KMS-11 (cell line): ENCODE results near the gene ITPR3.

ENCODE experiments used
- H2AFZ ChIP-seq: fragments of 200-600 bp; sonication (generic); 2 replicates; pipeline ENCODE4 v1.6.1; 2016; ENCODE audit warnings: antibody characterized with exemption, mixed run types, low read depth
- H3K27ac ChIP-seq: fragments of 200-600 bp; sonication (generic); 2 replicates; pipeline ENCODE4 v1.6.1; 2016; ENCODE audit warnings: mild to moderate bottlenecking, mixed run types
- H3K27me3 ChIP-seq: fragments of 200-600 bp; sonication (generic); 2 replicates; pipeline ENCODE4 v1.6.1; 2017; ENCODE audit warnings: mild to moderate bottlenecking, low read depth, mixed run types, moderate library complexity; ENCODE audit not compliant: insufficient read depth
- H3K36me3 ChIP-seq: fragments of 200-600 bp; sonication (generic); 2 replicates; pipeline ENCODE4 v1.6.1; 2017; ENCODE audit warnings: mild to moderate bottlenecking, mixed run types; ENCODE audit not compliant: insufficient read depth
- H3K4me1 ChIP-seq: fragments of 200-600 bp; sonication (generic); 2 replicates; pipeline ENCODE4 v1.6.1; 2016; ENCODE audit warnings: mild to moderate bottlenecking, low read depth, mixed run types; ENCODE audit not compliant: poor library complexity, severe bottlenecking
- H3K4me2 ChIP-seq: fragments of 200-600 bp; sonication (generic); 2 replicates; pipeline ENCODE4 v1.7.0; 2016; ENCODE audit warnings: mild to moderate bottlenecking, mixed run types
- H3K4me3 ChIP-seq: fragments of 200-600 bp; sonication (generic); IDR thresholded peaks from 2 replicates; pipeline ENCODE4 v1.6.1; 2017; ENCODE audit warnings: low read depth, low read length, mixed read lengths; ENCODE audit not compliant: insufficient read depth
- H3K79me2 ChIP-seq: fragments of 200-600 bp; sonication (generic); 2 replicates; pipeline ENCODE4 v1.6.1; 2016; ENCODE audit warnings: low read depth, mixed run types; ENCODE audit not compliant: insufficient read depth
- H3K9ac ChIP-seq: fragments of 200-600 bp; sonication (generic); 2 replicates; pipeline ENCODE4 v1.6.1; 2016; ENCODE audit warnings: mild to moderate bottlenecking, mixed run types
- H4K20me1 ChIP-seq: fragments of 200-600 bp; sonication (generic); 2 replicates; pipeline ENCODE4 v1.6.1; 2016; ENCODE audit warnings: mild to moderate bottlenecking, mixed run types; ENCODE audit not compliant: insufficient read depth
- CTCF ChIP-seq: fragments of 200-600 bp; sonication (generic); conservative IDR thresholded peaks from 2 replicates; pipeline ENCODE4 v1.6.1; 2017; ENCODE audit warnings: low read depth, mild to moderate bottlenecking, antibody characterized with exemption, low read length, moderate library complexity, mixed read lengths

ITPR3 gene

GRCh38 chr6:33577106-33577535 lies 44.0 kb upstream of the ITPR3 start:
- no peak overlapping the region for H3K27ac ChIP-seq
- peaks cover 24% of the 10 kb centered on the region for H3K4me1 ChIP-seq
- no peaks in the 10 kb centered on the region for H4K20me1 ChIP-seq
- no peaks in the 10 kb centered on the region; the same call in 1 of the 2 replicates for H3K36me3 ChIP-seq
- no peaks in the 10 kb centered on the region for H3K27me3 ChIP-seq
- no peak overlapping the region for H3K4me2 ChIP-seq
- H3K79me2 ChIP-seq: peaks cover 25% of the 10 kb centered on the region
- TF ChIP-seq CTCF: no peak
- H2AFZ ChIP-seq: no peak overlapping the region
- H3K9ac ChIP-seq: no peak overlapping the region
- no peak overlapping the region for H3K4me3 ChIP-seq

DNA sequence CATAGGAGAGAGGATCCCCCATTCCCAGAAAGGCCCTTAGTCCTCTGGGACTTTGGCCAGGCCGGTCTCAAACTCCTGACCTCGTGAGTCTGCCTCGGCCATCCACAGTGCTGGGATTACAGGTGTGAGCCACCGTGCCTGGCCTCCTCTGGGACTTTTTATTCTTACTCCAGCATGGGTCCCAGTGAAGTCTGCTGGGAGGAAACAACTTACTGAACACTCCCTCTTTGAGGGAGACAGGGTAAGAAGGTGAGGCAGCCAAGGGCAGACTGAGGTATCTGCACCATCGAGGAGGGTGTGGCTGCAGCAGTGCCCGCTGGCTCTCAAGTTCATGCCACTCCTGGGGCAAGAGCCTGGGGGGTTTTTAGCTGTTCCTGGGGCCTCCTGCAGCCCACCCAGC lies 43.4 kb upstream of the ITPR3 start:
- peaks cover 20% of the 10 kb centered on the region for H3K4me1 ChIP-seq
- H3K27me3 ChIP-seq: no peaks in the 10 kb centered on the region
- H2AFZ ChIP-seq: no peak overlapping the region
- no peak overlapping the region for H3K4me3 ChIP-seq
- 0 out of 2 replicates have a peak overlapping the region, but pooled peaks have one; percentile 36 for H3K4me2 ChIP-seq
- H4K20me1 ChIP-seq: no peaks in the 10 kb centered on the region
- peaks cover 25% of the 10 kb centered on the region for H3K79me2 ChIP-seq
- no peak overlapping the region for H3K9ac ChIP-seq
- no peak for TF ChIP-seq CTCF
- H3K27ac ChIP-seq: peak overlapping the region; percentile 44; the same call in 1 of the 2 replicates
- H3K36me3 ChIP-seq: no peaks in the 10 kb centered on the region; the same call in 1 of the 2 replicates

- Histone ChIP-seq H4K20me1 (no peaks in the 10 kb centered on the region), H3K9ac (no peak overlapping the region), H3K79me2 (peaks cover 25% of the 10 kb centered on the region), H3K27ac (peak overlapping the region; percentile 44; the same call in 1 of the 2 replicates), H2AFZ (no peak overlapping the region), H3K4me3 (no peak overlapping the region), H3K4me1 (peaks cover 20% of the 10 kb centered on the region), H3K36me3 (no peaks in the 10 kb centered on the region; the same call in 1 of the 2 replicates), H3K4me2 (0 out of 2 replicates have a peak overlapping the region, but pooled peaks have one; percentile 36), H3K27me3 (no peaks in the 10 kb centered on the region)
- no peak for TF ChIP-seq CTCF
These were observed 43.0 kb upstream of the ITPR3 start for GRCh38 chr6:33578164-33578563.

DNA sequence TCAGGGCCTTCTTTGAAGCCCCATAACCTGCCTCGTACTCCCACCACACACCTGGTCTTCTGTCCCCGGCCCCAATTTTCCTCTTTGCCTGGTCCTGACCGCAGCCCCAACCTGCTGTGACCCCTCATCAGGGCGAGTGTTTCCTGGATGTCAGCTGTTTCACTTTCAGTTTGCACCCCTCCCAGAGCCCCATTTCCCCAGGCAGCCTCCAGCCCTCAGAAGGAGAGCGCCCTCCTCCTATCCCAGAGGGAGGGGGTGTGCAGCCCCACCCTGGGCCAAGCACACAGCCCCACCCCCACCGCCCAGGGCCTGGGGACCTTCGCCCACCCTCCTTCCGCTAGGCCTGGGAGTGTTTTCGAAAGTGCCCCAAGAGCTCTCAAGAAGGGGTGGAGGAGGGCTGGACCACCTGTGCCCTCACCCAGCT lies 42.5 kb upstream of the ITPR3 start:
- H4K20me1 ChIP-seq: no peaks in the 10 kb centered on the region
- TF ChIP-seq CTCF: no peak
- H2AFZ ChIP-seq: no peak overlapping the region
- no peaks in the 10 kb centered on the region; the same call in 1 of the 2 replicates for H3K36me3 ChIP-seq
- H3K27ac ChIP-seq: peak overlapping the region; percentile 44; the same call in 1 of the 2 replicates
- H3K27me3 ChIP-seq: no peaks in the 10 kb centered on the region
- peaks cover 25% of the 10 kb centered on the region for H3K79me2 ChIP-seq
- H3K9ac ChIP-seq: peak overlapping the region; percentile 74; the same call in 1 of the 2 replicates
- H3K4me1 ChIP-seq: peaks cover 20% of the 10 kb centered on the region
- H3K4me3 ChIP-seq: no peak overlapping the region
- peak overlapping the region; percentile 81 for H3K4me2 ChIP-seq
